GM10248 (cell line): Measurements from ENCODE around the gene OXT.
A peak's percentile ranks its signal among the peaks of the same experiment; 100 is the strongest.
"Not testable (repeated sequence)": the region's sequence is repeated elsewhere in the genome, so short reads cannot be mapped to it uniquely, and the experiment has no call there.

Experiments
- CTCF ChIA-PET: fragments of 300-600 bp; sonication (Branson Sonifier 250); formaldehyde crosslinking; extraction: SDS; loops from one replicate; lab custom pipeline; 2021; ENCODE audit warnings: antibody characterized with exemption; lab: Yijun Ruan, JAX
- POLR2A ChIA-PET: fragments of 350-650 bp; sonication (Branson Sonifier 250); formaldehyde crosslinking; extraction: SDS; loops from one replicate; lab custom pipeline; 2020; ENCODE audit warnings: antibody characterized with exemption; lab: Yijun Ruan, JAX
- DNase-seq: peaks from one replicate; pipeline ENCODE4 v3.0.0; 2012; ENCODE audit errors: extremely low spot score
- TF ChIP-seq, protein P1 (sequence below): IDR thresholded peaks from 2 replicates; pipeline ENCODE4 v1.5.1; 2012; ENCODE audit warnings: mild to moderate bottlenecking, low read depth; ENCODE audit errors: extremely low read depth, missing control alignments, control extremely low read depth

The OXT gene

GRCh38 chr20:3071610-3072529 lies at the start of gene OXT:
OXT (plus strand) TSS chr20:3071620; CDS start chr20:3071656, 36 bp downstream.
- TF ChIP-seq, protein P1, sequence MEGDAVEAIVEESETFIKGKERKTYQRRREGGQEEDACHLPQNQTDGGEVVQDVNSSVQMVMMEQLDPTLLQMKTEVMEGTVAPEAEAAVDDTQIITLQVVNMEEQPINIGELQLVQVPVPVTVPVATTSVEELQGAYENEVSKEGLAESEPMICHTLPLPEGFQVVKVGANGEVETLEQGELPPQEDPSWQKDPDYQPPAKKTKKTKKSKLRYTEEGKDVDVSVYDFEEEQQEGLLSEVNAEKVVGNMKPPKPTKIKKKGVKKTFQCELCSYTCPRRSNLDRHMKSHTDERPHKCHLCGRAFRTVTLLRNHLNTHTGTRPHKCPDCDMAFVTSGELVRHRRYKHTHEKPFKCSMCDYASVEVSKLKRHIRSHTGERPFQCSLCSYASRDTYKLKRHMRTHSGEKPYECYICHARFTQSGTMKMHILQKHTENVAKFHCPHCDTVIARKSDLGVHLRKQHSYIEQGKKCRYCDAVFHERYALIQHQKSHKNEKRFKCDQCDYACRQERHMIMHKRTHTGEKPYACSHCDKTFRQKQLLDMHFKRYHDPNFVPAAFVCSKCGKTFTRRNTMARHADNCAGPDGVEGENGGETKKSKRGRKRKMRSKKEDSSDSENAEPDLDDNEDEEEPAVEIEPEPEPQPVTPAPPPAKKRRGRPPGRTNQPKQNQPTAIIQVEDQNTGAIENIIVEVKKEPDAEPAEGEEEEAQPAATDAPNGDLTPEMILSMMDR, result no peak

DNA sequence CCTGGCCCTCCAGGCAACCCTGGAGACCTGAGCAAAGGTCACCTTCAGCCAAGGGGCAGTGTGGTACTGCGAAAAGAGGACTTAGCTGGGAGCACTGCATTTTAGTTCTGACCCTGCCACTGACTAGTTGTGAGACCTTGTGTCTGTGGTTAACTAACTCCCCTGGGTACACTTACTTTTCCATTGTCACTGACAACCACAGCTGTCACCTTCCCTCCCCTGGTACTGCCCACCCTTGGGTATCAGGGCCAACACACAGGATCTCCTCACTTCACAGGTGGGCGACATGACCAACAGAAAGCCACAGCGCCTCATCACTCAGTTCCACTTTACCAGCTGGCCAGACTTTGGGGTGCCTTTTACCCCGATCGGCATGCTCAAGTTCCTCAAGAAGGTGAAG lies 49.6 kb upstream of the OXT start:
- CTCF ChIA-PET, result no interaction called here
- DNase-seq, result no peak

More at GRCh38 chr20:3071610-3072529, at the start of gene OXT:
- DNase-seq, result peak; percentile 34
- POLR2A ChIA-PET, result no interaction called here
- CTCF ChIA-PET, result interaction anchor here (1.1 to 1.9 kb wide), 2 partner anchors 18 to 25 kb away, joined by 4 to 8 read pairs; no protein-coding TSS in a partner anchor

GRCh38 chr20:3022559-3023490 lies 48.6 kb upstream of the OXT start:
- POLR2A ChIA-PET, CTCF ChIA-PET, DNase-seq: not testable (repeated sequence)

More for the DNA sequence above, 49.6 kb upstream of the OXT start:
- TF ChIP-seq, protein P1, result no peak
- POLR2A ChIA-PET, result no interaction called here

GRCh38 chr20:3027987-3028386 lies 43.4 kb upstream of the OXT start:
- POLR2A ChIA-PET, result no interaction called here
- DNase-seq, result no peak
- CTCF ChIA-PET, result no interaction called here
- TF ChIP-seq, protein P1, result no peak

DNA sequence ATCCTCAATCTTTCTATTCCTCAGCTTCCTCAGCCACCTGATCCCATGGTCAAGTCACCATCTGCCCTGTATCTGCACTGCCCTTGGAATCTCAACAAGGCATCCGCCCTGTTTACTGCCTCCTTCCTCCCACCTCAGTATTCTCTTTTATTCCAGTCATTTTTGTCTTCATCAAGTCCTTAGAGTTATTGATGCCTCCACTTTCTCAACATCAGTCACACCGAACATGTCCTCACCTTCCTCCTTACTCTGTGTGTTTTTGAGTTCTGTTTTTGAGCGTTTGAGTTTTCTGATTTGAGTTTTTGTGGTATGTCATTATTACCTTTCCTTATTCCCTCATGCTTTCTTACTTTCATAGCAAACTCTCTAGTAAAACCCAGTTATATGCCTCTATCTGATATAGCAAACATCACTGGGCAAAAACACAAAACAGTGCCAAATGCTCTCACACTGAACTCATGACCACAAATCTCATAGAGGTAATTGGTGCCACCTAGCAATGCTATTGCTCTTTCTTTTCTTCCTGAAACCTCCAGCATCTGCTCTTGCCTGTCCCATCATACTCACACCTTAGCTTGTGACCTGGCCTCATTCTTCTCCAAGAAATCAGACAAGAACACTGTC lies 39.8 kb upstream of the OXT start:
- ChIA-PET CTCF (no interaction called here), POLR2A (no interaction called here)
- TF ChIP-seq, protein P1, result no peak
- DNase-seq, result no peak

- CTCF ChIA-PET, result no interaction called here
- no peak for DNase-seq
- POLR2A ChIA-PET, result no interaction called here
- TF ChIP-seq, protein P1, result no peak
Measured at GRCh38 chr20:3032624-3033023, 38.8 kb upstream of the OXT start.
